GM23338 (cell line): ENCODE results near the gene C2CD3. TPM values are rescaled to one million over a fixed set of nuclear protein-coding genes. Genes with fewer than 3 reads are reported as not detected.

Experiments used
- ATAC-seq: fragments of 200-7000 bp; cut with Tn5 transposase; 3 replicates; pipeline ENCODE4 v1.9.1; 2020
- DNase-seq: peaks from one replicate; pipeline ENCODE4 v3.0.0-alpha.2; 2015; ENCODE audit warnings: low spot score
- H2AFZ ChIP-seq: fragments of 200-600 bp; sonication (generic); 2 replicates; pipeline ENCODE4 v1.8.0; 2016; ENCODE audit warnings: antibody characterized with exemption, mild to moderate bottlenecking, moderate library complexity
- H3F3A ChIP-seq: fragments of 200-600 bp; sonication (generic); replicated peaks from 2 replicates; pipeline ENCODE4 v1.8.0; 2017; ENCODE audit warnings: antibody characterized with exemption, mixed run types, low read depth
- H3K27ac ChIP-seq: fragments of 200-600 bp; sonication (generic); 2 replicates; pipeline ENCODE4 v1.6.1; 2016; ENCODE audit warnings: low read depth
- H3K27me3 ChIP-seq: fragments of 200-600 bp; sonication (generic); 2 replicates; pipeline ENCODE4 v1.8.0; 2016; ENCODE audit warnings: mild to moderate bottlenecking, mixed run types, moderate library complexity; ENCODE audit not compliant: insufficient read depth
- H3K36me3 ChIP-seq: fragments of 200-600 bp; sonication (generic); 2 replicates; pipeline ENCODE4 v1.8.0; 2016; ENCODE audit warnings: mild to moderate bottlenecking; ENCODE audit not compliant: insufficient read depth
- H3K4me1 ChIP-seq: fragments of 200-600 bp; sonication (generic); 2 replicates; pipeline ENCODE4 v1.8.0; 2016; ENCODE audit warnings: mild to moderate bottlenecking, moderate library complexity; ENCODE audit not compliant: insufficient read depth
- H3K4me2 ChIP-seq: fragments of 200-600 bp; sonication (generic); 2 replicates; pipeline ENCODE4 v1.7.1; 2017; ENCODE audit warnings: mixed run types
- H3K4me3 ChIP-seq: fragments of 200-600 bp; sonication (generic); 2 replicates; pipeline ENCODE4 v1.6.1; 2016; ENCODE audit warnings: mixed run types
- H3K79me2 ChIP-seq: fragments of 200-600 bp; sonication (generic); replicated peaks from 2 replicates; pipeline ENCODE4 v1.8.0; 2017; ENCODE audit warnings: mild to moderate bottlenecking; ENCODE audit not compliant: insufficient read depth
- H3K9me2 ChIP-seq: fragments of 200-600 bp; sonication (generic); 2 replicates; pipeline ENCODE4 v1.8.0; 2017; ENCODE audit not compliant: insufficient read depth
- H4K20me1 ChIP-seq: fragments of 200-600 bp; sonication (generic); replicated peaks from 2 replicates; pipeline ENCODE4 v1.8.0; 2017; ENCODE audit warnings: mild to moderate bottlenecking; ENCODE audit not compliant: insufficient read depth
- H3K27ac Mint-ChIP-seq: 2 replicates; pipeline ENCODE4 v1.8.0; 2020; ENCODE audit warnings: inconsistent platforms, mild to moderate bottlenecking, moderate library complexity, mixed read lengths
- H3K27me3 Mint-ChIP-seq: 3 replicates; pipeline ENCODE4 v1.8.0; 2022; ENCODE audit warnings: low read depth, mild to moderate bottlenecking, moderate library complexity, mixed read lengths, inconsistent platforms; ENCODE audit not compliant: insufficient read depth, poor library complexity
- H3K36me3 Mint-ChIP-seq: 3 replicates; pipeline ENCODE4 v1.8.0; 2021; ENCODE audit warnings: low read depth, mild to moderate bottlenecking, inconsistent platforms, moderate library complexity, mixed read lengths
- H3K4me1 Mint-ChIP-seq: 3 replicates; pipeline ENCODE4 v1.8.0; 2020; ENCODE audit warnings: mild to moderate bottlenecking, inconsistent platforms, mixed read lengths
- H3K4me3 Mint-ChIP-seq: 3 replicates; pipeline ENCODE4 v1.8.0; 2021; ENCODE audit warnings: moderate library complexity, mild to moderate bottlenecking, inconsistent platforms, mixed read lengths
- H3K9me3 Mint-ChIP-seq: 3 replicates; pipeline ENCODE4 v1.8.0; 2020; ENCODE audit warnings: moderate library complexity, mild to moderate bottlenecking, inconsistent platforms, mixed read lengths
- CREB1 ChIP-seq: fragments of 250-450 bp; sonication (Bioruptor Pico); IDR thresholded peaks from 2 replicates; pipeline ENCODE4 v1.5.0; 2020; ENCODE audit warnings: low read depth, mild to moderate bottlenecking, moderate library complexity
- EZH2 ChIP-seq: fragments of 200-600 bp; sonication (generic); IDR thresholded peaks from one replicate; pipeline ENCODE4 v1.8.0; 2017; ENCODE audit warnings: antibody characterized with exemption, mild to moderate bottlenecking, low read depth; ENCODE audit not compliant: unreplicated experiment
- JUNB ChIP-seq: IDR thresholded peaks from one replicate; pipeline ENCODE4 v1.6.1; 2016; ENCODE audit warnings: antibody characterized with exemption; ENCODE audit not compliant: unreplicated experiment
- NANOG ChIP-seq: IDR thresholded peaks from 2 replicates; pipeline ENCODE4 v1.6.1; 2016; ENCODE audit warnings: antibody characterized with exemption, borderline replicate concordance
- POLR2AphosphoS5 ChIP-seq: IDR thresholded peaks from 2 replicates; pipeline ENCODE4 v1.6.1; 2016; ENCODE audit warnings: antibody characterized with exemption, low read depth
- STAT1 ChIP-seq: IDR thresholded peaks from one replicate; pipeline ENCODE4 v1.6.1; 2016; ENCODE audit warnings: antibody characterized with exemption; ENCODE audit not compliant: unreplicated experiment
- ZNF114 ChIP-seq: fragments of 250-450 bp; sonication (Bioruptor Pico); IDR thresholded peaks from 2 replicates; pipeline ENCODE4 v1.5.0; 2020; ENCODE audit warnings: mild to moderate bottlenecking, moderate library complexity
- ZNF331 ChIP-seq: fragments of 250-450 bp; sonication (Bioruptor Pico); IDR thresholded peaks from 2 replicates; pipeline ENCODE4 v1.5.0; 2020; ENCODE audit warnings: low read depth, mild to moderate bottlenecking, moderate library complexity
- polyA plus RNA-seq: library from polyadenylated mRNA; unstranded; fragments of >200 nt; fragmentation: Nextera tagmentation; extraction: Ambion mirVana; gene quantifications from 2 replicates; pipeline ENCODE4 v1.2.1, GENCODE V29; 2016
- total RNA-seq: library from RNA; depleted of rRNA; stranded (reverse); fragments of >200 nt; shearing (Covaris generic); gene quantifications from 2 replicates; pipeline ENCODE4 v1.2.3, GENCODE V29; 2014
- TF ChIP-seq, protein P1 (sequence below): IDR thresholded peaks from one replicate; pipeline ENCODE4 v1.6.1; 2018; ENCODE audit warnings: antibody characterized with exemption; ENCODE audit not compliant: unreplicated experiment
- TF ChIP-seq, protein P2 (sequence below), 2 experiments: fragments of 200-600 bp in 1 of 2; sonication (generic) in 1 of 2; conservative IDR thresholded peaks; 2 replicates each; pipeline versions ENCODE4 v1.5.1 to v1.6.1; 2016 to 2017; ENCODE audit warnings: antibody characterized with exemption in 2 of 2, low read depth in 2 of 2, mild to moderate bottlenecking in 2 of 2, moderate library complexity in 1 of 2
- TF ChIP-seq, protein P3 (sequence below): IDR thresholded peaks from 2 replicates; pipeline ENCODE4 v1.6.1; 2016; ENCODE audit warnings: antibody characterized with exemption

Gene C2CD3
- total and polyA plus RNA-seq, 2 experiments from 2014 or later: 15.5 to 29.5 TPM

DNA sequence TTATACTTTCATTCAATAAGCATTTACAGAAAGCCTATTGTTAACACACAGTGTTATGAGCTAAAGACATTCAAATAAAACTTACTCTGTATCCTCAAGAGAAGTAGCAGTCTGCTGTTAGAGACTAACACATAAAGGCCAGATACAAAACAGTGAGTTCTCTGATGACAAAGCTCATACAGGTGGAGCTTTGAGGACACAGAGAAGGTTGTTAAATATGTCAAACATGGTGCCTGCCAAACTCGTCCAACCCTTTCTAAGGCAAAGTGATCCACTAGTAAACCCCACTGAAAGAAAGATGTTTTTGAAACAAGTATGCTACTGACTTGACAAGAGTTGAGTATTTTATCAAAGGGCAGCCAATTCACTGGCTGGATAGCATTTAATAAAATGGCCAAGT, 70.1 kb downstream of the C2CD3 start (continued):
- TF ChIP-seq CREB1: no peak
- TF ChIP-seq, protein P1, sequence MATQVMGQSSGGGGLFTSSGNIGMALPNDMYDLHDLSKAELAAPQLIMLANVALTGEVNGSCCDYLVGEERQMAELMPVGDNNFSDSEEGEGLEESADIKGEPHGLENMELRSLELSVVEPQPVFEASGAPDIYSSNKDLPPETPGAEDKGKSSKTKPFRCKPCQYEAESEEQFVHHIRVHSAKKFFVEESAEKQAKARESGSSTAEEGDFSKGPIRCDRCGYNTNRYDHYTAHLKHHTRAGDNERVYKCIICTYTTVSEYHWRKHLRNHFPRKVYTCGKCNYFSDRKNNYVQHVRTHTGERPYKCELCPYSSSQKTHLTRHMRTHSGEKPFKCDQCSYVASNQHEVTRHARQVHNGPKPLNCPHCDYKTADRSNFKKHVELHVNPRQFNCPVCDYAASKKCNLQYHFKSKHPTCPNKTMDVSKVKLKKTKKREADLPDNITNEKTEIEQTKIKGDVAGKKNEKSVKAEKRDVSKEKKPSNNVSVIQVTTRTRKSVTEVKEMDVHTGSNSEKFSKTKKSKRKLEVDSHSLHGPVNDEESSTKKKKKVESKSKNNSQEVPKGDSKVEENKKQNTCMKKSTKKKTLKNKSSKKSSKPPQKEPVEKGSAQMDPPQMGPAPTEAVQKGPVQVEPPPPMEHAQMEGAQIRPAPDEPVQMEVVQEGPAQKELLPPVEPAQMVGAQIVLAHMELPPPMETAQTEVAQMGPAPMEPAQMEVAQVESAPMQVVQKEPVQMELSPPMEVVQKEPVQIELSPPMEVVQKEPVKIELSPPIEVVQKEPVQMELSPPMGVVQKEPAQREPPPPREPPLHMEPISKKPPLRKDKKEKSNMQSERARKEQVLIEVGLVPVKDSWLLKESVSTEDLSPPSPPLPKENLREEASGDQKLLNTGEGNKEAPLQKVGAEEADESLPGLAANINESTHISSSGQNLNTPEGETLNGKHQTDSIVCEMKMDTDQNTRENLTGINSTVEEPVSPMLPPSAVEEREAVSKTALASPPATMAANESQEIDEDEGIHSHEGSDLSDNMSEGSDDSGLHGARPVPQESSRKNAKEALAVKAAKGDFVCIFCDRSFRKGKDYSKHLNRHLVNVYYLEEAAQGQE: no peak
- TF ChIP-seq, protein P2, sequence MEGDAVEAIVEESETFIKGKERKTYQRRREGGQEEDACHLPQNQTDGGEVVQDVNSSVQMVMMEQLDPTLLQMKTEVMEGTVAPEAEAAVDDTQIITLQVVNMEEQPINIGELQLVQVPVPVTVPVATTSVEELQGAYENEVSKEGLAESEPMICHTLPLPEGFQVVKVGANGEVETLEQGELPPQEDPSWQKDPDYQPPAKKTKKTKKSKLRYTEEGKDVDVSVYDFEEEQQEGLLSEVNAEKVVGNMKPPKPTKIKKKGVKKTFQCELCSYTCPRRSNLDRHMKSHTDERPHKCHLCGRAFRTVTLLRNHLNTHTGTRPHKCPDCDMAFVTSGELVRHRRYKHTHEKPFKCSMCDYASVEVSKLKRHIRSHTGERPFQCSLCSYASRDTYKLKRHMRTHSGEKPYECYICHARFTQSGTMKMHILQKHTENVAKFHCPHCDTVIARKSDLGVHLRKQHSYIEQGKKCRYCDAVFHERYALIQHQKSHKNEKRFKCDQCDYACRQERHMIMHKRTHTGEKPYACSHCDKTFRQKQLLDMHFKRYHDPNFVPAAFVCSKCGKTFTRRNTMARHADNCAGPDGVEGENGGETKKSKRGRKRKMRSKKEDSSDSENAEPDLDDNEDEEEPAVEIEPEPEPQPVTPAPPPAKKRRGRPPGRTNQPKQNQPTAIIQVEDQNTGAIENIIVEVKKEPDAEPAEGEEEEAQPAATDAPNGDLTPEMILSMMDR (conservative IDR thresholded peaks at IDR 0.05; ENCODE audit: low read depth in 2 of 2): no peak
- no peak for TF ChIP-seq POLR2AphosphoS5

DNA sequence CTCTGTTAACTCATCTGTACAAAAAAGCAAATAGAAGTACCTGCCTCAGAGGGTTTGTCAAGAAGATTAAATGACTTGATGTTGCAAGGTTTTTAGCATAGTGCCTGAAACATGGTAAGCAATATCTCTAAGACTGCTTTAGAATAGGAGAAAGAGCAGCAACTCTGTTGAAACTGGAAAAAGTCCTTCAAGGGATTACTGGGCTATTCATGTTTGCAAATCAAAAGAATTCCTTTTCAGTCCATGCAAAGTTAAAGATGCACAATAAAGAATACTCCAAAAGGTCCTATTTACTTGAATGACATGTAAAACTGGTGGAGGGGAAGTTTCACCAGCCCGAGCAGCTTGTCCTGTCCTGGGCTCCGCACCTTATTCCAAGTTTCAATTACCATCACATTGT, 70.6 kb downstream of the C2CD3 start:
- no peak overlapping the region for H3K27ac Mint-ChIP-seq
- H3K36me3 Mint-ChIP-seq: peaks cover 11% of the 10 kb centered on the region; the same call in 1 of the 3 replicates
- DNase-seq: no peak
- peaks cover 12% of the 10 kb centered on the region; the same call in 1 of the 2 replicates for H3K36me3 ChIP-seq
- H3K9me2 ChIP-seq: no peaks in the 10 kb centered on the region
- H3K4me3 Mint-ChIP-seq: no peak overlapping the region
- H4K20me1 ChIP-seq: no peaks in the 10 kb centered on the region
- no peaks in the 10 kb centered on the region for H3K27me3 Mint-ChIP-seq
- no peaks in the 10 kb centered on the region for H3K27me3 ChIP-seq
- peak; percentile 35; the same call in 1 of the 3 replicates for ATAC-seq
- 0 out of 2 replicates have a peak overlapping the region, but pooled peaks have one; percentile 53 for H3K4me2 ChIP-seq
- no peaks in the 10 kb centered on the region for H3K9me3 Mint-ChIP-seq
- no peak overlapping the region for H3K4me3 ChIP-seq
- H3F3A ChIP-seq: no peaks in the 10 kb centered on the region
- no peaks in the 10 kb centered on the region for H3K79me2 ChIP-seq
- peaks cover 24% of the 10 kb centered on the region for H3K4me1 Mint-ChIP-seq
- H3K4me1 ChIP-seq: peaks cover 15% of the 10 kb centered on the region; the same call in 1 of the 2 replicates
- H3K27ac ChIP-seq: no peak overlapping the region
- H2AFZ ChIP-seq: no peak overlapping the region
- no peak for TF ChIP-seq STAT1
- TF ChIP-seq ZNF331 (CRISPR knock-in tag): no peak
- no peak for TF ChIP-seq JUNB
- TF ChIP-seq, protein P2 (conservative IDR thresholded peaks at IDR 0.05; ENCODE audit: low read depth in 2 of 2): no peak
- TF ChIP-seq ZNF114 (CRISPR knock-in tag): no peak
- TF ChIP-seq, protein P3, sequence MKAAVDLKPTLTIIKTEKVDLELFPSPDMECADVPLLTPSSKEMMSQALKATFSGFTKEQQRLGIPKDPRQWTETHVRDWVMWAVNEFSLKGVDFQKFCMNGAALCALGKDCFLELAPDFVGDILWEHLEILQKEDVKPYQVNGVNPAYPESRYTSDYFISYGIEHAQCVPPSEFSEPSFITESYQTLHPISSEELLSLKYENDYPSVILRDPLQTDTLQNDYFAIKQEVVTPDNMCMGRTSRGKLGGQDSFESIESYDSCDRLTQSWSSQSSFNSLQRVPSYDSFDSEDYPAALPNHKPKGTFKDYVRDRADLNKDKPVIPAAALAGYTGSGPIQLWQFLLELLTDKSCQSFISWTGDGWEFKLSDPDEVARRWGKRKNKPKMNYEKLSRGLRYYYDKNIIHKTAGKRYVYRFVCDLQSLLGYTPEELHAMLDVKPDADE: no peak
- no peak for TF ChIP-seq NANOG
- TF ChIP-seq POLR2AphosphoS5: no peak
- TF ChIP-seq, protein P1: no peak
- TF ChIP-seq EZH2: no peak
- TF ChIP-seq CREB1: no peak
